ENCODE data around the gene EDC4. TPM values are rescaled to one million over a fixed set of nuclear protein-coding genes. Genes with fewer than 3 reads are reported as not detected.
"Not testable (repeated sequence)": the region's sequence is repeated elsewhere in the genome, so short reads cannot be mapped to it uniquely, and the experiment has no call there.

Gene EDC4
- total RNA-seq, 3 donors from 2014 or later = 114 to 124 (median 120) TPM

DNA sequence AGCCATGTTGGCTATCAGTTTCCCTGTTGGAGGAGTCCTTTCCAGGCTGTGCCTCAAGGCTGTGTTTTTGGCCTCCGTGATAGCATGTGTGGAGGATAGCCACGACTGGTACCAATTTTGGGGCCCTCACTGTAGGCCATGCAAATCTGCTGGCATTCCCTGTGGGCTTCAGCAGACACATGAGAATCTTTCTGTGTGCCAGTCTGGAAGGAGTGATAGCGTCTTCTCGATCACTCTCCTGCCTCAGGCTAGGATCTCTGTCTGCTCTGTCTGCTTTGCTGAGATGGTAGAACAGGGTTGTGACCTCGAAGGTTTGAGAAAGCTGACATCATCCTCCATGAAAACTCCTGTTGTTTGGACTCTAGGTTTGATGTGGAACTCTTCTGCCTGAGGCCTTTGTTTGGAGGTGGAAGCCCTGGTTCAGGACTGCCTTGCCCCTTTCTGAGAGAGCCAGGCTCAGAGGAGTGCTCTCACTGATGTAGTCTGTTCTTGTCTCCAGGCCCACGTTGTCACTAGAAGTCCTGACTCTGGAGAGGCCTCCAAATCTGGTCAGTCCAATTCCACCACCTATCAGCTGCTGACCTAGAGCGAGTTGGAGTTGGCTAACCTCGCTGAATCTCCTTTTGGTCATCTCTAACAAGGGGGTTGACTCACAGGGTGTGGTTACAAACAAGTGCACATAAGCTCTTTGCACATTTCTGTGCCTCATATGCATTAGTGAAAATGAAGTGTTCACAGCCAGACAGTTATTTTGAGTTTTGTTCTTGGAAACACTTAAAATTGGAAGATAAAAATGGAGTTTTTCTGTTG lies 12.1 kb upstream of the EDC4 start:
- DNase-seq = no peak
- no peak overlapping the region for H3K4me3 Mint-ChIP-seq
- H3K36me3 Mint-ChIP-seq (ENCODE audit: insufficient read depth) = peaks cover 7% of the 10 kb centered on the region
- H3K27me3 Mint-ChIP-seq (ENCODE audit: low read depth) = no peaks in the 10 kb centered on the region
- H3K9me3 Mint-ChIP-seq = no peaks in the 10 kb centered on the region
- peaks cover 28% of the 10 kb centered on the region for H3K4me1 Mint-ChIP-seq (ENCODE audit: low read depth)
- no peak for ATAC-seq

- no peak for ATAC-seq
- no peak for DNase-seq
- Mint-ChIP-seq H3K36me3 (ENCODE audit: insufficient read depth) (peaks cover 10% of the 10 kb centered on the region), H3K27me3 (ENCODE audit: low read depth) (no peaks in the 10 kb centered on the region), H3K4me1 (ENCODE audit: low read depth) (peaks cover 23% of the 10 kb centered on the region), H3K4me3 (no peak overlapping the region), H3K9me3 (no peaks in the 10 kb centered on the region)
These were observed 11.0 kb upstream of the EDC4 start for GRCh38 chr16:67861877-67862276.

- Mint-ChIP-seq H3K36me3 (ENCODE audit: insufficient read depth) (peaks cover 10% of the 10 kb centered on the region), H3K9me3 (no peaks in the 10 kb centered on the region), H3K4me1 (ENCODE audit: low read depth) (peaks cover 13% of the 10 kb centered on the region), H3K4me3 (no peak overlapping the region), H3K27me3 (ENCODE audit: low read depth) (no peaks in the 10 kb centered on the region)
- no peak for ATAC-seq
- no peak for DNase-seq
These were observed 9.9 kb upstream of the EDC4 start for GRCh38 chr16:67862623-67863583.

GRCh38 chr16:67864044-67864443 lies 8.8 kb upstream of the EDC4 start:
- not testable (repeated sequence) for H3K9me3 Mint-ChIP-seq; H3K27me3 Mint-ChIP-seq (ENCODE audit: low read depth); DNase-seq; ATAC-seq; H3K4me3 Mint-ChIP-seq; H3K4me1 Mint-ChIP-seq (ENCODE audit: low read depth); H3K36me3 Mint-ChIP-seq (ENCODE audit: insufficient read depth)

GRCh38 chr16:67864594-67864993 lies 8.3 kb upstream of the EDC4 start:
- H3K9me3 Mint-ChIP-seq = no peaks in the 10 kb centered on the region
- no peak overlapping the region for H3K4me3 Mint-ChIP-seq
- H3K4me1 Mint-ChIP-seq (ENCODE audit: low read depth) = peaks cover 1% of the 10 kb centered on the region
- H3K36me3 Mint-ChIP-seq (ENCODE audit: insufficient read depth) = peaks cover 10% of the 10 kb centered on the region
- H3K27me3 Mint-ChIP-seq (ENCODE audit: low read depth) = no peaks in the 10 kb centered on the region
- no peak for ATAC-seq
- DNase-seq = no peak

GRCh38 chr16:67865318-67865717 lies 7.5 kb upstream of the EDC4 start:
- Mint-ChIP-seq H3K27me3 (ENCODE audit: low read depth) (no peaks in the 10 kb centered on the region), H3K9me3 (no peaks in the 10 kb centered on the region), H3K4me1 (ENCODE audit: low read depth) (peaks cover 1% of the 10 kb centered on the region), H3K36me3 (ENCODE audit: insufficient read depth) (peaks cover 10% of the 10 kb centered on the region), H3K4me3 (no peak overlapping the region)
- ATAC-seq (peak in 1 of 2 donors; percentile 41), DNase-seq (no peak)

- no peak for DNase-seq
- H3K4me1 Mint-ChIP-seq (ENCODE audit: low read depth) = peaks cover 8% of the 10 kb centered on the region
- H3K9me3 Mint-ChIP-seq = no peaks in the 10 kb centered on the region
- ATAC-seq = no peak
- peaks cover 8% of the 10 kb centered on the region for H3K36me3 Mint-ChIP-seq (ENCODE audit: insufficient read depth)
- H3K27me3 Mint-ChIP-seq (ENCODE audit: low read depth) = no peaks in the 10 kb centered on the region
- no peak overlapping the region for H3K4me3 Mint-ChIP-seq
These were observed 4.6 kb upstream of the EDC4 start for GRCh38 chr16:67868290-67868689.

- Mint-ChIP-seq H3K9me3 (no peaks in the 10 kb centered on the region), H3K27me3 (ENCODE audit: low read depth) (no peaks in the 10 kb centered on the region), H3K4me3 (no peak overlapping the region), H3K4me1 (ENCODE audit: low read depth) (peaks cover 17% of the 10 kb centered on the region), H3K36me3 (ENCODE audit: insufficient read depth) (peaks cover 6% of the 10 kb centered on the region)
- DNase-seq = no peak
- ATAC-seq = no peak
These were observed 3.2 kb upstream of the EDC4 start for GRCh38 chr16:67869653-67870052.

DNA sequence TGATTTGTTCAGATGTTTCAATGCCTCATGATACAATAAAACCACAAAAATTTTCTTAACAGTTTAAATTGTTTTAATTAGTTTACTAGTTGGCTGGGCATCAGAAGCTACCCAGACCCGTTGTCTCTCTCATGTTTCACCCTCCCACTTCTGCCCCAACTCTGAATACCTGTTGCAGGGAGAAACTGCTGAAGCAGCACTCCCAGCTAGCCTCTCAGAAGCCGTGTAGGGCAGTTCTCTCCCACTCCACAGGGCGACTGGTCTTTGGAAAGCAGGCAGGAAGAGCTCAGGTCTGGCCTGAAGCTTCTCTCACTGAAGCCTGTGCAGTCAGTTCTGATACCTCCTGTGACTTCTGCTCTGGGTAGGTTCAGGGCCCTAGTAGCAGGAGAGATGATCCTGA lies 1.6 kb upstream of the EDC4 start:
- no peak for ATAC-seq
- Mint-ChIP-seq H3K27me3 (ENCODE audit: low read depth) (no peaks in the 10 kb centered on the region), H3K36me3 (ENCODE audit: insufficient read depth) (peaks cover 13% of the 10 kb centered on the region), H3K4me3 (no peak overlapping the region), H3K9me3 (no peaks in the 10 kb centered on the region), H3K4me1 (ENCODE audit: low read depth) (peaks cover 32% of the 10 kb centered on the region)
- DNase-seq = no peak

- no peak for ATAC-seq
These were observed 671 bp upstream of the EDC4 start for GRCh38 chr16:67872131-67872630.

GRCh38 chr16:67873435-67874370 lies 851 bp downstream of the EDC4 start:
- ATAC-seq (peak; percentile 8 to 19), DNase-seq (no peak)
- Mint-ChIP-seq H3K9me3 (no peaks in the 10 kb centered on the region), H3K4me3 (peak overlapping the region; percentile 84), H3K4me1 (ENCODE audit: low read depth) (peaks cover 34% of the 10 kb centered on the region), H3K36me3 (ENCODE audit: insufficient read depth) (peaks cover 18% of the 10 kb centered on the region), H3K27me3 (ENCODE audit: low read depth) (no peaks in the 10 kb centered on the region)

More at GRCh38 chr16:67872131-67872630, 671 bp upstream of the EDC4 start:
- peaks cover 34% of the 10 kb centered on the region for H3K4me1 Mint-ChIP-seq (ENCODE audit: low read depth)
- H3K4me3 Mint-ChIP-seq = peak overlapping the region; percentile 84
- no peaks in the 10 kb centered on the region for H3K9me3 Mint-ChIP-seq
- H3K27me3 Mint-ChIP-seq (ENCODE audit: low read depth) = no peaks in the 10 kb centered on the region
- H3K36me3 Mint-ChIP-seq (ENCODE audit: insufficient read depth) = peaks cover 10% of the 10 kb centered on the region
- DNase-seq = no peak

- Mint-ChIP-seq H3K27me3 (ENCODE audit: low read depth) (no peaks in the 10 kb centered on the region), H3K9me3 (no peaks in the 10 kb centered on the region), H3K4me3 (peak overlapping the region; percentile 84), H3K4me1 (ENCODE audit: low read depth) (peaks cover 34% of the 10 kb centered on the region), H3K36me3 (ENCODE audit: insufficient read depth) (peaks cover 21% of the 10 kb centered on the region)
- no peak for ATAC-seq
- no peak for DNase-seq
These were observed 1.5 kb downstream of the EDC4 start for GRCh38 chr16:67874372-67874771.

GRCh38 chr16:67877064-67877463 lies 4.2 kb downstream of the EDC4 start:
- H3K36me3 Mint-ChIP-seq (ENCODE audit: insufficient read depth) = peaks cover 30% of the 10 kb centered on the region
- H3K27me3 Mint-ChIP-seq (ENCODE audit: low read depth) = no peaks in the 10 kb centered on the region
- ATAC-seq = no peak
- no peak overlapping the region for H3K4me3 Mint-ChIP-seq
- H3K9me3 Mint-ChIP-seq = no peaks in the 10 kb centered on the region
- H3K4me1 Mint-ChIP-seq (ENCODE audit: low read depth) = peaks cover 34% of the 10 kb centered on the region
- no peak for DNase-seq
